Stomach smooth muscle (tissue), 2 donors: ENCODE measurements around the gene PDK4.
A peak's percentile ranks its signal among the peaks of the same experiment; 100 is the strongest.
"Not testable (repeated sequence)": the region's sequence is repeated elsewhere in the genome, so short reads cannot be mapped to it uniquely, and the experiment has no call there.

ENCODE experiments used
- H3K27ac ChIP-seq: one replicate; pipeline ENCODE4 v1.7.0; 2013; ENCODE audit warnings: mild to moderate bottlenecking, low read length, inconsistent platforms
- H3K27me3 ChIP-seq, 2 donors: one replicate each; pipeline ENCODE4 v1.7.0; 2013; ENCODE audit warnings: low read length in 2 of 2; ENCODE audit not compliant: insufficient read depth in 2 of 2, control insufficient read depth in 1 of 2
- H3K36me3 ChIP-seq, 2 donors: one replicate each; pipeline ENCODE4 v1.7.0; 2013; ENCODE audit warnings: low read length in 2 of 2; ENCODE audit not compliant: control insufficient read depth in 2 of 2, insufficient read depth in 2 of 2
- H3K4me1 ChIP-seq: one replicate; pipeline ENCODE4 v1.7.0; 2013; ENCODE audit warnings: low read length; ENCODE audit not compliant: control insufficient read depth, insufficient read depth
- H3K4me3 ChIP-seq, 2 donors: one replicate each; pipeline ENCODE4 v1.7.0; 2013; ENCODE audit warnings: low read length in 2 of 2
- H3K9ac ChIP-seq, 2 donors: one replicate each; pipeline ENCODE4 v1.7.0; 2013; ENCODE audit warnings: low read length in 2 of 2, mild to moderate bottlenecking in 1 of 2
- H3K9me3 ChIP-seq, 2 donors: one replicate each; pipeline ENCODE4 v1.7.0; 2013; ENCODE audit warnings: low read length in 2 of 2; ENCODE audit not compliant: control insufficient read depth in 2 of 2
- donor health status: healthy.
- donor health status: Pancreatic carcinoma.

PDK4 gene

DNA sequence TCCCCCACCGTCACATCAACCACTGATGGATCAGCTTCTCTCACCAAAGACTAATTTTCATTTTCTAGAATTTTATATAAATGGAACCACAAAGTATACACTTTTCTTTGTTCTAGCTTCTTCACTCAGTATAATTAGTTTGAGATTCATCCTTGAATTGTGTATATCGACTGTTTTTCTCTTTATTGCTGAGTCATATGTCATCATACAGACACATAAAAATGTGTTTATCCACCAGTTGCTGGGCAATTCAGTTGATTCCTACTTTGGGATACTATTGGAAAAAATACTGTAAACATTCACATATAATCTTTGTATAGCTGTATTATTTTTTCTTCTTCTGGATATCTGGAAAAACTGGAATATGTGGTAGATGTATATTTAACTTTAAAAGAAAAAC is 26.6 kb downstream of the PDK4 start:
- H3K27me3 ChIP-seq, result no peaks in the 10 kb centered on the region
- peaks cover 0 to 3% of the 10 kb centered on the region in 2 donors for H3K9me3 ChIP-seq
- no peak overlapping the region for H3K4me3 ChIP-seq
- no peaks in the 10 kb centered on the region for H3K4me1 ChIP-seq
- H3K9ac ChIP-seq, result no peak overlapping the region
- no peak overlapping the region for H3K27ac ChIP-seq
- no peaks in the 10 kb centered on the region for H3K36me3 ChIP-seq

DNA sequence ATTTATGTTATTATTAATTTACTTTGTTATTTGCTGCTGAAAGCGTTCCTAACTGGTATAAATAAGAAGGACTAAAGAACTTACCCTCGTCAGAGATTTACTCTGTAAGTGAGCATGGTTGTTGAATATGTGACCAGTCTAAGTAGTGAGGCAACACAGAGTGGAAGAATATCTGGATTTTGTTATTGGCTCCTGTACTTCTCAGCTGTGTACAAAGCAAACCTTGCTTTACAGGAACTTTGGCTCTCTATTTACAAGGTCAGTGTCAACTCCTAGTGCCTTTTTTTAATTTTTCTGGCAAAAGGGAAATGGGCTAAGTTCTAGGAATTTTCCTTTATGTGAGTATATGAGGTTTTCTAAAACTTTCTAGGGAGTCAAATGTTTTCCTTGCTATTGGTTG is 35.6 kb downstream of the PDK4 start:
- H3K36me3 ChIP-seq, result no peaks in the 10 kb centered on the region
- H3K9me3 ChIP-seq, result no peaks in the 10 kb centered on the region
- H3K4me1 ChIP-seq, result no peaks in the 10 kb centered on the region
- no peak overlapping the region for H3K4me3 ChIP-seq
- no peak overlapping the region for H3K9ac ChIP-seq
- no peaks in the 10 kb centered on the region for H3K27me3 ChIP-seq
- no peak overlapping the region for H3K27ac ChIP-seq

DNA sequence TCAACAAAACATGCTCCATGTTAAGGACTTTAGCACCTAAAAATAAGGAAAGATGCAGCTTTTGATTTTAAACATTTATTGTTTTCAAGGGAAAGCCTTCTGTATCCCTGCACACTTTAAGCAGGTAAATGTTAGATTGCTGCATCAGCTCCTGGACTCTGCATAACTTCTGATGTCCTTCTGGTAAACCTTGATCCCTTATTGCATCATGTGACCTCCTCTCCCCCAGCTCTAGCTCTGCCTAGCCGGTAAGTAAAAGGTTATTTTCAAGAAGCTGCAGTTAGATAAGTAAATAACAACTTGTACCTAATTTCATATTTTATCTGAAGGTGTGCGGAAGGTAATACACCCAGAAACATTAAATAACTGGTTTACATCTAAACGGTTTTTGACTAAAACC is 37.5 kb downstream of the PDK4 start:
- Histone ChIP-seq H3K27ac (no peak overlapping the region), H3K27me3 (no peaks in the 10 kb centered on the region), H3K9me3 (no peaks in the 10 kb centered on the region), H3K4me3 (no peak overlapping the region), H3K36me3 (no peaks in the 10 kb centered on the region), H3K9ac (no peak overlapping the region), H3K4me1 (no peaks in the 10 kb centered on the region)

DNA sequence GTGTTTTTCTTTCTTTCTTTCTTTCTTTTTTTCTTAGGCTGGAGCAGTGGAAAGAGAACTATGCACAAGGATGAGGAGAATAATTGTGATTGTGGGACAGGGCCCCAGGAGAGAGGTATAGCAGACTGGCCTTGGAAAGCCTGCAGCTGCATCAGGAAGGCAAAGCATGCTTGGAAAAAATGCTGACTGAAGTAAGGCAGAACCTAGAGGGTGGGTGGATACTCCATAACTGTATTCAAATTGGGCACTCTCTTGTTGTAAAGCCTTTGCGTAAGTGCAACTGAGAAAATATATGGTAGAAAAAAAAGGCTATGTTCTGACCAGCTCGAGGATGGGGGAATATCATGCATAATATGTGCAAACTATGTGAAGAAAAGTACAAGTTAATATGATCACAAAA is 39.5 kb downstream of the PDK4 start:
- Histone ChIP-seq H3K9me3 (no peaks in the 10 kb centered on the region), H3K27ac (no peak overlapping the region), H3K27me3 (no peaks in the 10 kb centered on the region), H3K9ac (no peak overlapping the region), H3K4me3 (no peak overlapping the region), H3K36me3 (no peaks in the 10 kb centered on the region), H3K4me1 (no peaks in the 10 kb centered on the region)

DNA sequence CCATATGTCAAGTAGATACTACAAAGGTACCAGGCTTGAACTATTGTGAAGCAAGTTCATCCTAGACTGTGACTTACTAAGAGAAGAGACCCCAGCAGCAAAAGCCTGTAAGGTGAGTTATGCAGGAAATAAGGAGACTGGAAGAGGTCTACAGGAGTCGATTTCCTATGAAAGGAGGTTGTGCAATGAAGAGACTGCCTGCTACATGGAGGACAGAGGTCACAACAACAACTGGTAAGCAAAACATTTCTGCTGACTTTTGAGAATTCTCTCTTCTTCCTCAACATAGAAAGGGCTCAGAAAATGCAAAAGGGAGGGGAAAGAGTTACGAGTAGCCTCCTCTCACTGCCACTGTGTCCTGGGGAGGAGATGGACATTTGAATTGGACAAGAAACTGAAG is 42.4 kb downstream of the PDK4 start:
- H3K9ac ChIP-seq, result no peak overlapping the region
- H3K36me3 ChIP-seq, result no peaks in the 10 kb centered on the region
- peaks cover 15% of the 10 kb centered on the region for H3K4me1 ChIP-seq
- no peak overlapping the region for H3K27ac ChIP-seq
- H3K27me3 ChIP-seq, result no peaks in the 10 kb centered on the region
- no peaks in the 10 kb centered on the region for H3K9me3 ChIP-seq
- no peak overlapping the region for H3K4me3 ChIP-seq

DNA sequence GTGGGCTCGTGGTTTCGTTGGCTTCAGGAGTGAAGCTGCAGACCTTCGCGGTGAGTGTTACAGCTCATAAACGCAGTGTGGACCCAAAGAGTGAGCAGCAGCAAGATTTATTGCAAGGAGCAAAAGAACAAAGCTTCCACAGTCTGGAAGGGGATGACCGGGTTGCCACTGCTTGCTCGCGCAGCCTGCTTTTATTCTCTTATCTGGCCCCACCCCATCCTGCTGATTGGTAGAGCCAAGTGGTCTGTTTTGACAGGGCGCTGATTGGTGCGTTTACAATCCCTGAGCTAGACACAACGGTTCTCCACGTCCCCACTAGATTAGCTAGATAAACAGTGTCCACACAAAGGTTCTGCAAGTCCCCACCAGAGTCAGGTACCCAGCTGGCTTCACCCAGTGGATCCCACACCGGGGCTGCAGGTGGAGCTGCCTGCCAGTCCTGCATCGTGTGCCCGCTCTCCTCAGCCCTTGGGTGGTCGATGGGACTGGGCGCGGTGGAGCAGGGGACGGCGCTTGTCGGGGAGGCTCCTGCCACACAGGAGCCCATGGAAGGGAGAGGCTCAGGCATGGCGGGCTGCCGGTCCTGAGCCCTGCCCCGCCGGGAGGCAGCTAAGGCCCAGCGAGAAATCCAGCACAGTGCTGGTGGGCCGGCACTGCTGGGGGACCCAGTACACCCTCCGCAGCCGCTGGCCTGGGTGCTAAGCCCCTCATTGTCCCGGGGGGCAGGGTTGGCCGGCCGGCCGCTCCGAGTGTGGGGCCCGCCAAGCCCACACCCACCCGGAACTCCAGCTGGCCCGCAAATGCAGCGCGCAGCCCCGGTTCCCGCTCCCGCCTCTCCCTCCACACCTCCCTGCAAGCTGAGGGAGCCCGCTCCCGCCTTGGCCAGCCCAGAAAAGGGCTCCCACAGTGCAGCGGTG is 44.0 kb downstream of the PDK4 start:
- peaks cover 20% of the 10 kb centered on the region for H3K4me1 ChIP-seq
- H3K9ac ChIP-seq, H3K27me3 ChIP-seq, H3K9me3 ChIP-seq, H3K4me3 ChIP-seq, H3K27ac ChIP-seq, H3K36me3 ChIP-seq: not testable (repeated sequence)

DNA sequence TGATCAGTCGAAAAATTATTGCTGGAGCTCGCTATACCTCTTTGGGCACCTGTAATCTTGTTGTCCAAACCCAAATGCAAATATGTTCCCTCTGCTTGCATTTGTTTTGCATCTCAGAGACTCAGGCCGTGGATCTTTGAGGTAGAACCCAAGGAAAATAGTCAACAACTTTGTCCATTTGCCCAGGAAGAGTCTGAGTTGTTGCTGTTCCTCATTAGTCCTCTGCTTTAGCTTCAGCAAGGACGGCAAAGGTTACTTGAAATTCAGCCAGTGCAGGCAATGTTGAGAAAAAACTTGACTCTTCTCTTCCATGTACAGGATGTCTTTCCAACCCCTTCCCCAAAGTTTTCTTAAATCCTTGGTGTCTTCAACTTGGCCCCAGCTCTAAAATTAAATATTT is 45.8 kb downstream of the PDK4 start:
- Histone ChIP-seq H3K9me3 (no peaks in the 10 kb centered on the region), H3K4me3 (peak overlapping the region; percentile 29 to 52), H3K27ac (peak overlapping the region; percentile 98), H3K4me1 (peaks cover 29% of the 10 kb centered on the region), H3K9ac (peak overlapping the region; percentile 40 to 76), H3K36me3 (no peaks in the 10 kb centered on the region), H3K27me3 (no peaks in the 10 kb centered on the region)

GRCh38 chr7:95549818-95550529 is 46.3 kb downstream of the PDK4 start:
- Histone ChIP-seq H3K9ac (peak overlapping the region; percentile 59 to 76), H3K4me1 (peaks cover 30% of the 10 kb centered on the region), H3K4me3 (peak overlapping the region; percentile 50 to 52)

GRCh38 chr7:95547361-95548348 is 48.7 kb downstream of the PDK4 start:
- H3K27me3 ChIP-seq, result no peaks in the 10 kb centered on the region
- no peak overlapping the region for H3K4me3 ChIP-seq

More at GRCh38 chr7:95549818-95550529, 46.3 kb downstream of the PDK4 start:
- Histone ChIP-seq H3K36me3 (no peaks in the 10 kb centered on the region), H3K9me3 (no peaks in the 10 kb centered on the region), H3K27ac (peak overlapping the region; percentile 98), H3K27me3 (no peaks in the 10 kb centered on the region)

GRCh38 chr7:95546647-95547046 is 49.7 kb downstream of the PDK4 start:
- Histone ChIP-seq H3K4me1 (peaks cover 30% of the 10 kb centered on the region), H3K9me3 (no peaks in the 10 kb centered on the region), H3K36me3 (no peaks in the 10 kb centered on the region), H3K4me3 (peak overlapping the region; percentile 26 to 57), H3K9ac (peak overlapping the region; percentile 7 to 58), H3K27ac (peak overlapping the region; percentile 83), H3K27me3 (no peaks in the 10 kb centered on the region)

More at GRCh38 chr7:95547361-95548348, 48.7 kb downstream of the PDK4 start:
- no peak overlapping the region for H3K9ac ChIP-seq
- H3K36me3 ChIP-seq, result no peaks in the 10 kb centered on the region
- peak overlapping the region; percentile 83 for H3K27ac ChIP-seq
- H3K4me1 ChIP-seq, result peaks cover 30% of the 10 kb centered on the region
- H3K9me3 ChIP-seq, result no peaks in the 10 kb centered on the region
